Activated T-cell treated with anti-CD3 and anti-CD28 coated beads, Interleukin-2, amount 50 U/mL, for 1 hour (primary cell): Measurements from ENCODE around the gene TNFRSF17.
"Not testable (repeated sequence)": the region's sequence is repeated elsewhere in the genome, so short reads cannot be mapped to it uniquely, and the experiment has no call there.

Experiments
- DNase-seq: peaks from one replicate; pipeline ENCODE4 v3.0.0-alpha.2; 2020

TNFRSF17 gene

DNA sequence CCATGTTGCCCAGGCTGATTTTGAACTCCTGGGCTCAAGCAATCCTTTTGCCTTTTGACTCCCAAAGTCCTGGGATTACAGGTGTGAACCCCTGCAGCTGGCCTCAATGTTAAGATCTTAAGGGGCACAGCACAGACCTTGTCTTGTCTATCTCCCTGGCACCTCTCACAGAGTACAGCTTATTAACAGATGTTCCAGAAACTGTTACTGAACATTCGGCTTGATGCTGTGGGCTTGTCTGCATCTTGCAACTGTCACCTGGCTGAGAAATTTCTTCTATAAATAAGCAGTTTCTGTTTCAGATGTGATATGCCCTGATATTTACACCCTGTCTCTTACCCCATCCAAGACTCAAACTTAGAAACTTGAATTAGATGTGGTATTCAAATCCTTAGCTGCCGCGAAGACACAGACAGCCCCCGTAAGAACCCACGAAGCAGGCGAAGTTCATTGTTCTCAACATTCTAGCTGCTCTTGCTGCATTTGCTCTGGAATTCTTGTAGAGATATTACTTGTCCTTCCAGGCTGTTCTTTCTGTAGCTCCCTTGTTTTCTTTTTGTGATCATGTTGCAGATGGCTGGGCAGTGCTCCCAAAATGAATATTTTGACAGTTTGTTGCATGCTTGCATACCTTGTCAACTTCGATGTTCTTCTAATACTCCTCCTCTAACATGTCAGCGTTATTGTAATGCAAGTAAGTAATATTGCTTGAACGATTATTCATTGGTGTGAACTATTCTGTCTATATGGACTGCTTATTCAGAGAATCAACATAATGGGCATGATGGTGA, at the start of gene TNFRSF17:
Gene TNFRSF17, plus strand, starts transcription at position 450 of the 791 bp plus-strand sequence. Its CDS starts 115 bp downstream, at position 565.
- no peak for DNase-seq

DNA sequence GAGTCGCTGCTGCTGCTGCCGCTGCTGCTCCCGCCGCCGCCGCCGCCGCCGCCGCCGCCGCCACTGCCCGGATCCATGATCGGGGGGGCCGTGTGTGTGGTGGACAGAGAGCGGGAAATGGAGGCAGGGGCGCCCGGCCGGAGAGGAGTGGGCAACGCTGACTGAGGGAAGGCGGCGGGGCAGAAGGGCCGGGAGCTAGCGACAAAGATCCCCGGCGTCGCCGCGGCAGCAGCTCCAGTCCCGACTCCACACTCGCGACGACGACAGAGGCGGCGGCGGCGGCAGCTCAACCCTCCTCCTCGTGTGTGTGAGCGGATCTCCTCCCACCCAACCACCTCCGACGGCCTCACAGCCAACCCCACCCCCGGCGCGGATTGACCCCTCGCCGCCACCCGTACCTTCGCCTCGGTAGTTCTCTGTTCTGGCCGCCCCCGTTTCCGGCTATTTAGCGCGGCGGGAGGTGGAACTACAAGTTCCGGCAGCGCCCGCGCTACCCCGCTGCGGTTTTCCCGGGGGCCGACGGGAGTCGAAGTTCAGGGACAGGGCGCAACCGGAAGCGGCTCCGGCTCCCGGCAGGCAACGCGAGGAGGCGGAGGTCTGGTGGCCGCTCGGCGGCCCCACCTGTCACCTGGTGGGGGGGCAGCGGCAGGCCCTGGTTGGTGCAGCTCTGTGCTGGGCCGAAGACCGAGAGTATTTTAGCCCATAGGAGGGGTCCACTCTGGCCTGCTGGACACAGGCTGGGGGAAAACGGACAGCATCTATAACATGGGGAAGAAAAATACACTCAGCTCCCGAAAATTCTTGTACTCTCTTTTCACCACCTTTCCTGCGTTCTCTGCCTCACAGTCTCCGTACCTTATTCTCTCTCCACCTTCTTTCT, 49.1 kb upstream of the TNFRSF17 start, which contains the start of gene GSPT1:
Gene GSPT1, minus strand, starts transcription at position 313 of the 880 bp plus-strand sequence. Its CDS starts 236 bp downstream, at position 77.
- peak; percentile 98 for DNase-seq

DNA sequence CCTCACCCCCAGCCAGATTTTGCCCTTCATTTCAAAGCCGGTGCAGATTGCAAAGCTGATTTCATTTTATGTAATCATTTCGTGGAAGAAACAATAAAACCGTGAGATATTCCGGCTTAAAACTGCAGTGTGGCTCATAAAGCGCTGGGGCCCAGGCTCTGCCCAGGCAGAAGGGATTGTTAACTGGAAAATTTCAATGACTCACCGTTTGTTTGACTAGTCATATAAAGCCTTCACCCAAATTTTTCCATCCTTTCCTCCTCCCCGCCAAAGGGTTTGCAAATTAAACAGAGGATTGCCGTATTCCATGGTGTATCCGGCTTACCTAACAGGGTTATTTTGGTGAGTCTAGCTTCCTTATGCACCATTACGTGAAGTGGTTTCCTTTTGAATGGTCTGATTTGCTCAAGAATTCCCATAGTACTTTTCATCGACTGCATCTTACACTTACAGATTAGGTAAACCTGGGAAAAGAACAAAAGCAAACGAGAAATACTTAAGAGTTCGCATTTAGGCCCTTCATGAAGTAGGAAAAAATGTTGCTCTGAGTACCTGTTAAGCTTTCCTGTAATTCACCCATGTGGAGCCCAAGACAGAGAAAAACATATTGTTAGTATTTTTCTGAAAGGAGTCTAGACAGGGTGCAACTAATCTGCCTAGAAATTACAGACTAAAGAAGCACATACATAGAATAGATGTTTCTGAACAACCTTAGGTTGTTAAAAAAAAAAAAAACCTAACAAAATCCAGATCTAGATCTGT, 48.3 kb upstream of the TNFRSF17 start:
- no peak for DNase-seq

DNA sequence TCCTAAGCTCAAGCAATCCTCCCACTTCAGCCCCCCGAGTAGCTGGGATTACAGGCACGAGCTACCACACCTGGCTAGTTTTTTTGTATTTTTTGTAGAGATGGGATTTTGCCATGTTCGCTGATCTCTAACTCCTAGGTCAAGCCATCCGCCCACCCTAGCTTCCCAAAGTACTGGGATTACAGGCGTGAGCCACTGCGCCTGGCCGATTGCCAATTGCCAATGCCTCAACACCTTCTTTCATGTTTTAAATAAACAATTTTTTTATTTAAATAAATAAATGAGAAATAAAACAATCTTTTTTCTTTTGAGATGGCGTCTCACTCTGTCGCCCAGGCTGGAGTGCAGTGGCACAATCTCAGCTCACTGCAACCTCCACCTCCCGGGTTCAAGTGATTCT, 41.0 kb upstream of the TNFRSF17 start:
- not testable (repeated sequence) for DNase-seq

DNA sequence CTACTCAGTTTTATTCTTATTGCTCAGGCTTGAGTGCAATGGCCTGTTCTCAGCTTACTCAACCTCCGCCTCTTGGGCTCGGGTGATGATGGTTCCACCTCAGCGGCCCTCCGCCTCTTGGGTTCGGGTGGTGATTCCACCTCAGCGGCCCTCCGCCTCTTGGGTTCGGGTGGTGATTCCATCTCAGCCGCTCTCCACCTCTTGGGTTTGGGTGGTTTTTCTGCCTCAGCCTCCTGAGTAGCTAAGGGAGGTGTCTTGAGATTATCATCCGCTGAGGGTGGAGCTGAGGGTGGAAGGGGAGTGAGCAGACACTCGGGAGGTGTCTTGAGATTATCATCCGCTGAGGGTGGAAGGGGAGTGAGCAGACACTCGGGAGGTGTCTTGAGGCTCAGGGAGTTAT, 37.7 kb upstream of the TNFRSF17 start:
- not testable (repeated sequence) for DNase-seq

DNA sequence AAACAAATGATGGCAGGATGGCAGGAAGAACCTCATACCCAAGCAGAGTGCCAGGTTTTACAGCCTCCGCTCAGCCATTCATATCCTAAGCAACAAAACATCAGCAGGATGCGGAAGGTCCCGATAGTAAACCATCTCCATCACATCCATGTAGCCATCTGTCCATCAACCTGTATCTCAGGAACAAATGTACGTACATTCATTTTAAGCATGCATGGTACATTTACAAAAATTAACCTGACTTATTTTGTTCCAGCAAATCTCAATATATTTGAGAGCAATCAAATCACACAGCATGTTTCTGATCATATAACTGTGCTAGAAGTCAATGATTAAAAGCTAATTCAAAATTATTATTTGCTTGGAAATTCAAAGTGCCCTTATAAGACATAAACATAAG, 23.1 kb upstream of the TNFRSF17 start, which contains the start of gene NPIPB2:
Gene NPIPB2, minus strand, starts transcription at position 101 of the 400 bp plus-strand sequence. Its CDS starts 0 bp downstream, at position 101.
- DNase-seq = not testable (repeated sequence)

DNA sequence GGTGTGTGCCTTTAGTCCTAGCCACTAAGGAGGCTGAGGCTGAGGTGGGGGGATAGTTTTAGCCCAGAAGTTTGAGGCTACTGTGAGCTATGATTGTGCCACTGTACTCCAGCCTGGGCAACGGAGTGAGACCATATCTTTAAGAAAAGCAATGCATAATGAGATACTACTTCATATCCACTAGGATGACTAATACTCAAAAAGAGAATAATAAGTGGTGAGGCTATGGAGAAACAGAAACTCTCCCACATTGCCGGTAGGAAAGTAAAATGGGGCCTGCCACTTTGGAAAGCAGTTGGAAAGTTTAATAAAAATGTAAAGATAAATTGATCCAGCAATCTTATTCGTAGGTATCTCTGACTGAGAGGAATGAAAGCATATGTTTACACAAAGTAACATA, 18.6 kb upstream of the TNFRSF17 start:
- DNase-seq = no peak

DNA sequence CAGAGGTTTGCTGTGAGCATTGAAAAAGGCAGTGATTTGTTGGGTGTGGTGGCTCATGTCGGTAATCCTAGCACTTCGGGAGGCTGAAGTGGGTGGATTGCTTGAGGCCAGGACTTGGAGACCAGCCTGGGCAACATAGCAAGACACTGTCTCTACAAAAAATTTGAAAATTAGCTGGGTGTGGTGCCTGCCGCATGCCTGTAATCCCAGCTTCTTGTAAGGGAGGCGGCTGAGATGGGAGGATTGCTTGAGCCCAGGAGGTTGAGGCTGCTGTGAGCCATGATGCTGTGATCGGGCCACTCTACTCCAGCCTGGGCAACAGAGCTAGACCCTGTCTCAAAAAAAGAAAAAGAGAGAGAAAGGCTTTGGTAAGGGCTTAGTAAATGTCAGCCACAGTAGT, 16.2 kb upstream of the TNFRSF17 start:
- no peak for DNase-seq

DNA sequence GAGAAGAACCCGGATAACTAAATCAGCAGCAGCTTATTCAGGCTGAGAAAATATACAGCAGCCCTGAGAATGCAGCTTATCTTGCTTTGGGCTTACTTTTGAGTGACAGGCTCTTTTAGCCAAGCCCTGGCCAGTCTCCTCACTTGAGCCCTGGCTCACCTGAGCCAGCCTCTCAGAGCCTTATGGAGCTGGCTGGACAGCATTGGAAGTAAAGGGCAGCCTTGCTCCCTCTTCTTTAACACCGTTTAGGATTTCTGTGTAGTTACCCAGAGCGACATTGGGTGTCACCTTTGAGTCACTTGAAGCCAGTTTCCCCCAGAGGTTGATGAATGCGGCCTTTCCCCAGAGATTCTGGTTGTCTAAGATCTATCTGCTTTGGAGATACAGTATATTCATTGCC, 15.5 kb upstream of the TNFRSF17 start:
- DNase-seq = no peak

DNA sequence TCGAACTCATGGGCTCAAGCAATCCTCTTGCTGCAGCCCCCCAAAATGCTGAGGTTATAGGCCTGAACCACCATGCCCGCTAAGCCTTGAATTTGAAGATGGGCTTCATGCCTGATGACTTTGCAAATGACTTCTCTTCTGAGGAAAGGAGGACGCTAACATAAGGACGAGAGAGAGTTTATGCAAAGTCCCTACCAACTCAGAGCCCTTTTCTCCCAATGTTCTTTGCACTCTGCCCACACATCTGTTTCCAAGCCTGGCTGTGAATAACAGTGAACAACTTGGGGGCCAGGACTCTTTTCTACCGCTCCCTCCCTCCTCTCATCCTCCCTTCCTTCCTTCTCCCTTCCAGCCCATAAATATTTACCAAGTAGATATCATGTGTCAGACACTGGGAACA, 14.6 kb upstream of the TNFRSF17 start:
- no peak for DNase-seq

DNA sequence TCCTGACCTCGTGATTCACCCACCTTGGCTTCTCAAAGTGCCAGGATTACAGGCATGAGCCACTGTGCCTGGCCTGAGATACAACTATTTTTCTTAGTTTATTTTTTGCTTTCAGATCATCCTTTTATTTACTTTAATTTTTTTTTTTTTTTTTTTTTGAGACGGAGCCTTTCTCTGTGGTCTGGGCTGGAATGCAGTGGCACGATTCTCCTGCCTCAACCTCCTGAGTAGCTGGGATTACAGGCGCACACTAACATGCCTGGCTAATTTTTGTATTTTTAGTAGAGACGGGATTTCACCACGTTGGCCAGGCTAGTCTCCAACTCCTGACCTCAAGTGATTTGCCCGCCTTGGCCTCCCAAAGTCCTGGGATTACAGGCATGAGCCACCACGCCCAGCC, 11.4 kb upstream of the TNFRSF17 start:
- DNase-seq = not testable (repeated sequence)

DNA sequence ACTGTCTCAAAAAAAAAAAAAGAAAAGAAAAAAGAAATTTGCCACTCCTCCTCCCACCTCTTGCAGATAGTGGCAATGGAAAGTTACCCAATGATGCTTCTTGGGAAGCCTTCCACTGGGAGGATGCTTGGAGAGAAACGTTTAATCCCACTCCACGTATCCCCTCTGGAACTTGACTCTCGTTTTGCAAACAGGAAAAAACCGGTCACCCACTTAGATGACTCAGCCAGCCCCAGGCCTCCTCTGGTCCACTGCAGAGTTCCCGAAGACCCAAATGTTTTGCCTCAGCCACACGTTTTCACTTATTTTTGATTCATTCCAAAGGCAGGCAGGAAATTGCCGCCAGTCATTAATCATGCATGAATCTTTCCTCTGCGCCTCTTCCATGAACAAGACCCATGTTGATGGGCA, 9.3 kb upstream of the TNFRSF17 start:
- no peak for DNase-seq

DNA sequence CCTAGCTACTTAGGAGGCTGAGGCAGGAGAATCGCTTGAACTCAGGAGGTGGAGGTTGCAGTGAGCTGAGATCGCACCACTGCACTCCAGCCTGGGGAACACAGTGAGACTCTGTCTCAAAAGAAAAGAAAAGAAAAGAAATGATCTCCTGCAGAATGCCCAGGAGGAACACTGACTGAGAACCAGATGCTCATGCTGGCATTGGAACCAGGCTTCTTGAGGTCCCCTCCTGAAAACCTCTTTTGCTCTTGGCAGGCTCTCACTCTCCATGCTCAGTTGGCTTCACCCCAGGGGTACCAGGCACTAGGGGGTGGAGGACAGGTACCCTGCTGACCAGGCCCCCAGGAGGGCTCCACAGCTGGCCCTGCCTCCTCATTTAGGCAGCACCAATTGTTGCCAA, 8.5 kb upstream of the TNFRSF17 start:
- DNase-seq = no peak

DNA sequence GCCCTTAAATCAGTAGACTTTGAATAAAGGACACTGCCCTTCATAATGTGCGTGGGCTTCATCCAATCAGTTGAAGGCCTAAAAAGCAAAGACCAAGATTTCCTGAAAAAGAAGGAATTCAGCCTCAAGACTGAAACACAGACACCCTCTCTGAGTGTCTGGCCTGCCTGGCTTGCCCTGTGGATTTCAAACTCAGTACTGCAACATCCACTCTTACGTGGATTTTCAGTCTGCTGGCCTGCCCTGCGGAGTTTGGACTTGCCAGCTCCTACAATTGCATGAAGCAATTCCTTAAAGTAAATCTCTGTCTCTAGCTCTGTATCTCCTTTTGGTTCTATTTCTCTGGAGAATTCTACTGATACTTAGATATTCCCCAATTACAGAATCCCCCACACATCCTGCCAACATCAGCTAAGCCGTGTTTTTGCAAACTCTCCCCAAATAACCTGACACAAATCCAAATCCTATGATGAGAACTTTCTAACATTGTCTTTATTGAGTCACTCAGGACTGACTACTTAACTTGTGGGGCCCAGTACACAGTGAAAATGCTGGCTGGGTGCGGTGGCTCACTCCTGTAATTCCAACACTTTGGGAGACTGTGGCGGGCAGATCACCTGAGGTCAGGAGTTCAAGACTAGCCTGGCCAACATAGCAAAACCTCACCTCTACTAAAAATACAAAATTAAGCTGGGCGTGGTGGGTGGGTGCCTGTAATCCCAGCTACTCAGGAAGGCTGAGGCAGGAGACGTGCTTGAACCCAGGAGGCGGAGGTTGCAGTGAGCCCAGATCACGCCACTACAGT, 7.2 kb upstream of the TNFRSF17 start:
- no peak for DNase-seq

DNA sequence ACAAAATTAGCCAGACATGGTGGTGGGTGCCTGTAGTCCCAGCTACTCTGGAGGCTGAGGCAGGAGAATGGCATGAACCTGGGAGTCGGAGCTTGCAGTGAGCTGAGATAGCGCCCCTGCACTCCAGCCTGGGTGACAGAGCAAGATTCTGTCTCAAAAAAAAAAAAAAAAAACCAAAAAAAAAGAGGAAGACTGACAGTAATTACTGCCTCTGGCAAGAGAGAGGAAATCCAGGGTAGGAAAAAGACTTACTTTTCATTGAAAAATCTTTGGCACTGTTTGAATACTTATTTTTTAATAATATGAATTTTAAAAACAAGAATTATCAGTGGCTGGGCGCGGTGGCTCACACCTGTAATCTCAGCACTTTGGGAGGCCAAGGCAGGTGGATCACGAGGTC, 2.6 kb upstream of the TNFRSF17 start:
- DNase-seq = not testable (repeated sequence)

DNA sequence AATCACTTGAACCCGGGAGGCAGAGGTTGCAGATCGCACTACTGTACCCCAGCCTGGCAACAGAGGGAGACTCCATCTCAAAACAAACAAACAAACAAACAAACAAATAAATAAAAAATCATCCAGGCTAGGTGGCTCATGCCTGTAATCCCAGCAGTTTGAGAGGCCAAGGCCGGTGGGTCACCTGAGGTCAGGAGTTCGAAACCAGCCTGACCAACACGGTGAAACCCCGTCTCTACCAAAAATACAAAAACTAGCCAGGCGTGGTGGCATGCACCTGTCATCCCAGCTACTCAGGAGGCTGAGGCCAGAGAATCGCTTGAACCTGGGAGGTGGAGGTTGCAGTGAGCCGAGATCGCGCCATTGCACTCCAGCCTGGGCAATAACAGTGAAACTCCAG, 2.0 kb upstream of the TNFRSF17 start:
- DNase-seq = not testable (repeated sequence)

DNA sequence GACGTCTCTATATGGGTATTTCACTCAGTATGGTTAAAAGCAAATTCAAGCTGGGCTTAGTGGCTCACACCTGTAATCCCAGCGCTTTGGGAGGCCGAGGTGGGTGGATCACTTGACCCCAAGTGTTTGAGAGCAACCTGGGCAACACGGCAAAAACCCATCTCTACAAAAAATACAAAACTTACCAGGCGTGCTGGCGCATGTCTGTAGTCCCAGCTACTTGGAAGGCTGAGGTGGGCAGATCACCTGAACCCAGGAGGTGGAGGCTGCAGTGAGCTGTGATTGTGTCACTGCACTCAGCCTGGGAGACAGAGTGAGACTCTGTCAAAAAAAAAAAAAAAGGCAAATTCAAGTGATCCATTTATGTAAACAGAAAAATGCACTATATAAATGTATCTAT, 1.3 kb upstream of the TNFRSF17 start:
- DNase-seq = no peak

DNA sequence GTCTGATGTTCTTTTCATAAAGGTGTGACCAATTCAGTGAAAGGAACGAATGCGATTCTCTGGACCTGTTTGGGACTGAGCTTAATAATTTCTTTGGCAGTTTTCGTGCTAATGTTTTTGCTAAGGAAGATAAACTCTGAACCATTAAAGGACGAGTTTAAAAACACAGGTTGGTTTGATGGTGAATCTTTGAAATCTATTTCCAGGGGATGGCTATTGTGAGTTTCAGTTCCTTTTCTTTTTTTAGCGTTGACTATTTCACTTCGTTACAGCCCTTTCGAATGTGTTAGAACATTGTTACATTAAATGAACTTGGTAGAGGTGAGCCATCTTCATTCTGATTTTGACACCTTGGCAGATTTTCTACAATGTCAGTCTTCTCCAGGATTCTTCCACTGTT, 1.2 kb downstream of the TNFRSF17 start:
- no peak for DNase-seq

DNA sequence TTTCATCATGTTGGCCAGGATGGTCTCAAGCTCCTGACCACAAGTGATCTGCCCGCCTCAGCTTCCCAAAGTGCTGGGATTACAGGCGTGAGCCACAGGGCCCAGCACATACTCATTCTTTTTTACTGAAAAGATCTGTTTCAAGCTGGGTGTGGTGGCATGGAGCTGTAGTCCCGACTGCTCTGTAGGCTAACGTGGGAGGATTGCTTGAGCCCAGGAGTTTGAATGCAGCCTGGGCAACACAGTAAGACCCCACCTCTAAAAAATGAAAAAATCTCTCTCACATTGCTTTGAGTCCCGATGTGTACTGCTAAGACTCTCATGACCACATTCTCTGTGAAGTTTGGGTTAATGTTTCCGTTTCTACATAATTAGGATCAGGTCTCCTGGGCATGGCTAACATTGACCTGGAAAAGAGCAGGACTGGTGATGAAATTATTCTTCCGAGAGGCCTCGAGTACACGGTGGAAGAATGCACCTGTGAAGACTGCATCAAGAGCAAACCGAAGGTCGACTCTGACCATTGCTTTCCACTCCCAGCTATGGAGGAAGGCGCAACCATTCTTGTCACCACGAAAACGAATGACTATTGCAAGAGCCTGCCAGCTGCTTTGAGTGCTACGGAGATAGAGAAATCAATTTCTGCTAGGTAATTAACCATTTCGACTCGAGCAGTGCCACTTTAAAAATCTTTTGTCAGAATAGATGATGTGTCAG, 2.3 kb downstream of the TNFRSF17 start:
- DNase-seq = no peak

DNA sequence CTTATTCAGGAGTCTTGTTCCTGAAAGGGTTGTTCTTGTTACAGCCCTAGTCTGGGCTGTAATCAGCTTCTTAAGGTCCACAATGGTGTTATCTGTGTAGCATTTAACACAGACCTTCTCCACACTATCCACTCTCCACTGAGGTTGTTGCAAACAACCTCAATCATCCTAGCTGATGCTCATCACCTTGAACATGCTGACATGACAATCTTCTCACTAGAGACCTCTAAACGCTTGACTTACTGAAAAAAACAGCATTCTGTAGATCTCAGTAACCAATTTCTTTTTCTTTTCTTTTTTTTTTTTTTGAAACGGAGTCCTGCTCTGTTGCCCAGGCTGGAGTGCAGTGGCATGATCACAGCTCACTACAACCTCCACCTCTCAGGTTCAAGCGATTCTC, 3.6 kb downstream of the TNFRSF17 start:
- no peak for DNase-seq

DNA sequence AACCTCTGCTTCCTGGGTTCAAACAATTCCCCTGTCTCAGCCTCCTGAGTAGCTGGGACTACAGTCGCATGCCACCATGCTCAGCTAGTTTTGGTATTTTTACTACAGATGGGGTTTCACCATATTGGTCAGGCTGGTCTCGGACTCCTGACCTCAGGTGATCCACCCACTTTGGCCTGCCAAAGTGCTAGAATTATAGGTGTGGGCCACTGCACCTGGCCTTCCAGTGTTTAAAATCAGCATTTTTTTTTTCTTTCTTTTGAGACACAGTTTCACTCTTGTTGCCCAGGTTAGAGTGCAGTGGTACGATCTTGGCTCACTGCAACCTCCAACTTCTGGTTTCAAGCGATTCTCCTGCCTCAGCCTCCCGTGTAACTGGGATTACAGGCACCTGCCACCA, 5.3 kb downstream of the TNFRSF17 start:
- not testable (repeated sequence) for DNase-seq
